HG03139 (cell line): ENCODE results near the gene TRIM45.
"Not testable (repeated sequence)": the region's sequence is repeated elsewhere in the genome, so short reads cannot be mapped to it uniquely, and the experiment has no call there.

Source experiments
- ATAC-seq: cut with Tn5 transposase; IDR thresholded peaks from one replicate; pipeline ENCODE4 v1.9.1; 2021; ENCODE audit not compliant: unreplicated experiment

TRIM45 gene

GRCh38 chr1:117135329-117135728, 13.8 kb upstream of the TRIM45 start:
- ATAC-seq: no peak

GRCh38 chr1:117130526-117130925, 9.0 kb upstream of the TRIM45 start:
- no peak for ATAC-seq

- no peak for ATAC-seq
These were observed 7.0 kb upstream of the TRIM45 start for GRCh38 chr1:117128323-117129079.

- ATAC-seq: no peak
These were observed 6.2 kb upstream of the TRIM45 start for GRCh38 chr1:117127795-117128194.

- ATAC-seq: no peak
These were observed 3.1 kb upstream of the TRIM45 start for GRCh38 chr1:117124661-117125060.

- no peak for ATAC-seq
These were observed 1.7 kb upstream of the TRIM45 start for GRCh38 chr1:117123274-117123673.

GRCh38 chr1:117122330-117123025, 929 bp upstream of the TRIM45 start:
- ATAC-seq: no peak

- ATAC-seq: peak; percentile 14
These were observed 568 bp downstream of the TRIM45 start for GRCh38 chr1:117120774-117121588.

- not testable (repeated sequence) for ATAC-seq
These were observed 2.4 kb downstream of the TRIM45 start for GRCh38 chr1:117119144-117119543.

- ATAC-seq: no peak
These were observed 3.4 kb downstream of the TRIM45 start for GRCh38 chr1:117118137-117118536.

GRCh38 chr1:117117697-117118096, 3.9 kb downstream of the TRIM45 start:
- no peak for ATAC-seq

GRCh38 chr1:117116784-117117130, 4.8 kb downstream of the TRIM45 start:
- no peak for ATAC-seq

- no peak for ATAC-seq
These were observed 5.3 kb downstream of the TRIM45 start for GRCh38 chr1:117116090-117116783.

- no peak for ATAC-seq
These were observed 6.7 kb downstream of the TRIM45 start for GRCh38 chr1:117114877-117115276.

GRCh38 chr1:117113199-117113598, 8.3 kb downstream of the TRIM45 start:
- ATAC-seq: no peak

GRCh38 chr1:117112047-117112717, 9.4 kb downstream of the TRIM45 start:
- no peak for ATAC-seq

GRCh38 chr1:117110774-117111173, 10.8 kb downstream of the TRIM45 start:
- ATAC-seq: no peak

GRCh38 chr1:117107364-117107763, 14.2 kb downstream of the TRIM45 start:
- no peak for ATAC-seq

GRCh38 chr1:117106478-117106877, 15.1 kb downstream of the TRIM45 start:
- no peak for ATAC-seq

- ATAC-seq: no peak
These were observed 15.8 kb downstream of the TRIM45 start for GRCh38 chr1:117105722-117106121.

GRCh38 chr1:117104986-117105385, 16.6 kb downstream of the TRIM45 start:
- no peak for ATAC-seq
